A673 (cell line): Measurements from ENCODE around the gene TUBGCP3. TPM values are rescaled to one million over a fixed set of nuclear protein-coding genes. Genes with fewer than 3 reads are reported as not detected.

Experiments used
- BruUV-seq: library from RNA; stranded (reverse); fragments of 400-500 nt; replicated peaks from 2 replicates; lab custom pipeline; 2021; lab: Mats Ljungman, UMichigan
- CTCF ChIA-PET: fragments of 300-600 bp; sonication (Branson Sonifier 250); formaldehyde crosslinking; loops from one replicate; lab custom pipeline; 2022; ENCODE audit warnings: antibody characterized with exemption; lab: Charles Lee
- POLR2A ChIA-PET: fragments of 300-600 bp; sonication (Branson Sonifier 250); formaldehyde crosslinking; loops from one replicate; lab custom pipeline; 2022; ENCODE audit warnings: antibody characterized with exemption; ENCODE audit not compliant: low non-redundant PET; lab: Charles Lee
- DNase-seq: peaks from one replicate; pipeline ENCODE4 v3.0.0-alpha.2; 2015; ENCODE audit warnings: low spot score
- H3K27ac ChIP-seq: fragments of 200-600 bp; sonication (generic); 2 replicates; pipeline ENCODE4 v1.5.1; 2016; ENCODE audit warnings: mixed run types, low read depth, mild to moderate bottlenecking, mixed read lengths, antibody characterized with exemption, low read length; ENCODE audit not compliant: poor library complexity, severe bottlenecking
- H3K27me3 ChIP-seq: fragments of 200-600 bp; sonication (generic); replicated peaks from 2 replicates; pipeline ENCODE4 v1.6.1; 2017; ENCODE audit warnings: mixed run types, low read depth, mild to moderate bottlenecking, mixed read lengths, antibody characterized with exemption, low read length; ENCODE audit not compliant: insufficient read depth, poor library complexity
- H3K36me3 ChIP-seq: fragments of 200-600 bp; sonication (generic); 2 replicates; pipeline ENCODE4 v1.6.1; 2016; ENCODE audit warnings: mixed run types, mild to moderate bottlenecking, mixed read lengths, antibody characterized with exemption, low read length; ENCODE audit not compliant: insufficient read depth, poor library complexity, severe bottlenecking
- H3K4me1 ChIP-seq: fragments of 200-600 bp; sonication (generic); 2 replicates; pipeline ENCODE4 v1.6.1; 2017; ENCODE audit warnings: mixed run types, mild to moderate bottlenecking, mixed read lengths, antibody characterized with exemption, low read length; ENCODE audit not compliant: insufficient read depth, poor library complexity, severe bottlenecking
- H3K4me3 ChIP-seq: fragments of 200-600 bp; sonication (generic); 2 replicates; pipeline ENCODE4 v1.5.1; 2016; ENCODE audit warnings: low read depth, mixed run types, mild to moderate bottlenecking, mixed read lengths, low read length; ENCODE audit not compliant: poor library complexity, severe bottlenecking
- H3K9me3 ChIP-seq: fragments of 200-600 bp; sonication (generic); 2 replicates; pipeline ENCODE4 v1.6.1; 2016; ENCODE audit warnings: mixed run types, low read depth, mild to moderate bottlenecking, mixed read lengths, antibody characterized with exemption, low read length; ENCODE audit not compliant: poor library complexity, severe bottlenecking
- EZH2 ChIP-seq: fragments of 200-600 bp; sonication (generic); IDR thresholded peaks from 2 replicates; pipeline ENCODE4 v1.6.1; 2017; ENCODE audit warnings: borderline replicate concordance, low read depth, mild to moderate bottlenecking, mixed read lengths, antibody characterized with exemption, low read length; ENCODE audit not compliant: poor library complexity, severe bottlenecking
- intact Hi-C: fragments of 100-400 bp; cut with micrococcal nuclease; formaldehyde crosslinking; loops from one replicate; pipeline ENCODE4 v1.10.0; 2022; ENCODE audit not compliant: unreplicated experiment
- total RNA-seq: library from RNA; stranded (reverse); gene quantifications from 2 replicates; pipeline ENCODE4 v1.2.3, GENCODE V29; 2021
- TF ChIP-seq, protein P1 (sequence below): fragments of 300-800, 200-600 bp; sonication (generic); conservative IDR thresholded peaks from 2 replicates; pipeline ENCODE4 v1.5.1; 2017; ENCODE audit warnings: low read depth, mild to moderate bottlenecking, antibody characterized with exemption, low read length, moderate library complexity, mixed read lengths

The TUBGCP3 gene
- total RNA-seq, 1 experiment from 2014 or later, result 61.4 TPM

DNA sequence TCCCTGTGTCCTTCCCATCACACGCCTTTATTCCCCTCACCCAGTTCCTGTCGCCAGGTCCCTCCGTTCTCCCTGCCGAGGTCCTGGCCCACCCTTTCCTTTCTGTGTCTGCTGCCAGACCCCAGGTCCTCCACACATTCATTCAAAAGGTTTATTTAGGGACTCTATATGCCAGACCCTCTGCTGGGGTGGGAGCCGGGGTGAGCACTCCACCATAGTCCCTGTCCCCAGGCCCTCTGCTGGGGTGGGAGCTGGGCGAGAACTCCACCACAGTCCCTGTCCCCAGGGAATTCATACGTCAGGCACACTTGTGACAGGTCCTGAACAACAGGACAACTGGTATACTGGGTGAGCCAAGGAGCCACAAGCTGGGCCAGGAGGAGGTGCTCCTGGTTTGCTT lies 34.4 kb upstream of the TUBGCP3 start:
- DNase-seq, result no peak
- Histone ChIP-seq H3K27me3 (peaks cover 20% of the 10 kb centered on the region), H3K27ac (no peak overlapping the region), H3K4me1 (no peaks in the 10 kb centered on the region), H3K4me3 (no peak overlapping the region), H3K9me3 (no peaks in the 10 kb centered on the region), H3K36me3 (no peaks in the 10 kb centered on the region)
- no TSS peak for BruUV-seq
- TF ChIP-seq, protein P1, sequence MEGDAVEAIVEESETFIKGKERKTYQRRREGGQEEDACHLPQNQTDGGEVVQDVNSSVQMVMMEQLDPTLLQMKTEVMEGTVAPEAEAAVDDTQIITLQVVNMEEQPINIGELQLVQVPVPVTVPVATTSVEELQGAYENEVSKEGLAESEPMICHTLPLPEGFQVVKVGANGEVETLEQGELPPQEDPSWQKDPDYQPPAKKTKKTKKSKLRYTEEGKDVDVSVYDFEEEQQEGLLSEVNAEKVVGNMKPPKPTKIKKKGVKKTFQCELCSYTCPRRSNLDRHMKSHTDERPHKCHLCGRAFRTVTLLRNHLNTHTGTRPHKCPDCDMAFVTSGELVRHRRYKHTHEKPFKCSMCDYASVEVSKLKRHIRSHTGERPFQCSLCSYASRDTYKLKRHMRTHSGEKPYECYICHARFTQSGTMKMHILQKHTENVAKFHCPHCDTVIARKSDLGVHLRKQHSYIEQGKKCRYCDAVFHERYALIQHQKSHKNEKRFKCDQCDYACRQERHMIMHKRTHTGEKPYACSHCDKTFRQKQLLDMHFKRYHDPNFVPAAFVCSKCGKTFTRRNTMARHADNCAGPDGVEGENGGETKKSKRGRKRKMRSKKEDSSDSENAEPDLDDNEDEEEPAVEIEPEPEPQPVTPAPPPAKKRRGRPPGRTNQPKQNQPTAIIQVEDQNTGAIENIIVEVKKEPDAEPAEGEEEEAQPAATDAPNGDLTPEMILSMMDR, result no peak
- no peak for TF ChIP-seq EZH2
- intact Hi-C loops, result no loop called here
- POLR2A ChIA-PET, result no interaction called here
- CTCF ChIA-PET, result no interaction called here

DNA sequence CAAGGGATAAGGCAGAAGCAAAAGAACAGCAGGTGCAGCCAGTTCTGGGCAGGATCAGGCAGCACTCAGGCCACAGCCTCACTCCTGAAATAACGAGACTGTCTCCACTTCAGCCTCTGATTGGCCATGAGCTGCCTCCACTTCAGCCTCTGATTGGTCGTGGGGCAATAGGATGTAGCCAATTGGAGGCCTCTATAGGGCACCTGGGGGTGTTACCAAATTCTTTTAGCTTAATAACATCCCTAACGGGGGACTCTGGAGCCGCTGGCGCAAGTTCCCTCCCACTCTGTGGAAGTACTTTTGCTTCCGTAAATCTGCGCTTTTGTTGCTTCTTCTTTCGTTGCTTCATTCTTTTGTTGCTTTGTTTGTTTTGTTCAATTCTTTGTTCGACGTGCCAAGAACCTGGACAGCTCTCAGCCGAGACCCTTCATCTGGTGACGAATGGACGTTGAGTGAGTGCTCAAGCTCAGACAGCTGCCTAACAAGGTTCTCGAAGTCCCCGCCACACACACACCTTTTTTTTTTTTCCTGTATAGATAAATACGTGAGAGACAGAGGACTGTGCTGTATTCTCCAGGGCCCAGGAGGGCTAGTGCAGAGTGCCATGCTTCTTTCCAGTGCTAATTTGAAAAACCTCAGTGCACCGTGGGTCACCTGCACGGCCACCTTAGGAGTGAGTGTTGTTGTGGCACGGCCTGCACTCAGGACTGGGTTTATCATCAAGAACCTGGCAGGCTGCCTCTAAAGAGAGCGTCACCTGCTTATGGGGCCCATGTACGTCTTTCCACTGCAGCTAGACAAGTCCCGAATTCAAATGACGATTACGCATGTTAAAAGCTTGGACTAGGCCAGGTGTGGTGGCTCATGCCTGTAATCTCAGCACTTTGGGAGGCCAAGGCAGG lies 32.0 kb upstream of the TUBGCP3 start:
- no peaks in the 10 kb centered on the region for H3K9me3 ChIP-seq
- TF ChIP-seq, protein P1, result no peak
- TF ChIP-seq EZH2, result no peak
- no peaks in the 10 kb centered on the region for H3K4me1 ChIP-seq
- no peak overlapping the region for H3K27ac ChIP-seq
- DNase-seq, result peak; percentile 76
- no peaks in the 10 kb centered on the region for H3K36me3 ChIP-seq
- H3K27me3 ChIP-seq, result peaks cover 27% of the 10 kb centered on the region
- ChIA-PET CTCF (interaction anchor here (0.6 kb wide), 1 partner anchor 1238 kb away, joined by 3 read pairs; no protein-coding TSS in a partner anchor), POLR2A (no interaction called here)
- intact Hi-C loops, result no loop called here
- H3K4me3 ChIP-seq, result no peak overlapping the region
- BruUV-seq, result no TSS peak

DNA sequence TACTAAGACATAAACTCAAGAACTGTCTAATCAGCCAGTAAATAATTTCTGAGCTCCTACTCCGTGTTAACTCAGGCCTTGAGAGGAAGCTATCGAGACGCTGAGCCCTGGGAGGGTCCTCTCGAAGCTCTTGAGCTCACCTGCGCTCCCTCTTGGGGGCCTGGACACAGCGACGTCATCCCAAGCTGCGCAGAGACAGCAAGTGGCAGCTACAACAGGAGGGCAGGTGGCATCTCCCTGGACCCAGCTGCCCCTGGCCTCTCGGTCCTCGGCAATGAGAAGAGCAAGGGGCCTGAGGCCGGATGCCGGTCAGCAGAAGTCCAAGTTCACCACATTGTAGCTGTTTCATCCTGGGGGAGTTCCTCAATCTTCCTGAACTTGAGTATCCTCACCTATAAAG lies 30.5 kb upstream of the TUBGCP3 start:
- Histone ChIP-seq H3K4me1 (no peaks in the 10 kb centered on the region), H3K9me3 (no peaks in the 10 kb centered on the region), H3K36me3 (no peaks in the 10 kb centered on the region), H3K4me3 (no peak overlapping the region), H3K27ac (no peak overlapping the region), H3K27me3 (peaks cover 36% of the 10 kb centered on the region)
- TF ChIP-seq, protein P1, result no peak
- no peak for TF ChIP-seq EZH2
- POLR2A ChIA-PET, result no interaction called here
- intact Hi-C loops, result no loop called here
- DNase-seq, result no peak
- BruUV-seq, result no TSS peak
- CTCF ChIA-PET, result no interaction called here
